Head of caudate nucleus (tissue), 42 donors: ENCODE data around the gene DNAJA3.

Experiments
- DNase-seq, 42 donors: peaks; one replicate each; pipeline versions ENCODE4 v3.0.0 to v3.0.0-alpha.2; 2020 to 2021; ENCODE audit warnings: mixed read lengths in 7 of 42
- intact Hi-C: fragments of 100-400 bp; cut with DNase I; formaldehyde crosslinking; loops from one replicate; pipeline ENCODE4 v1.15.0; 2022

The DNAJA3 gene

DNA sequence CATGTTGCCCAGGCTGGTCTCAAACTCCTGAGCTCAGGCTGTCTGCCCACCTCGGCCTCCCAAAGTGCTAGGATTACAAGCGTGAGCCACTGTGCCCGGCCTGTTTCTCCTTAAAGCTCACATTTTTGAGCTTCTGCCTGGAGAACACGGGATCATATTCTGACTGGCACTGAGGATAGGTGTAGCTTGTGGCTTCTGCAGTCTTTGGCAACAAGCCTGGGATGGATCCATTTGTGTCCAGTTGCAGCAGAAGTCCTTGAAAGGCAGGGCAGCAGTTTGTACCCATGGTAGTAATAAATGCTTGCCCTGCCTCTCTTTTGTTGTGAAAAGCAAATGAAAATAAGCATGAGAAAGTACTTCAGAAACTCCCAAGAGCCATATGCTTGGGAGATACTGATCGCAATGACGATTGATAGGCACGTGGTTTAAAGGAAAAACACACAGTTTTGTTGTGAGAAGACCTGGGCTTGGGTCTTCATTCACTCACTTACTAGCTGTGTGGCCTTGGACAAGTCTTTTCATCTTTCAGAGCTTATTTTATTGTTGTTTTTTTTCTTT, 6.2 kb upstream of the DNAJA3 start:
- intact Hi-C loops = no loop called here
- no peak for DNase-seq

DNA sequence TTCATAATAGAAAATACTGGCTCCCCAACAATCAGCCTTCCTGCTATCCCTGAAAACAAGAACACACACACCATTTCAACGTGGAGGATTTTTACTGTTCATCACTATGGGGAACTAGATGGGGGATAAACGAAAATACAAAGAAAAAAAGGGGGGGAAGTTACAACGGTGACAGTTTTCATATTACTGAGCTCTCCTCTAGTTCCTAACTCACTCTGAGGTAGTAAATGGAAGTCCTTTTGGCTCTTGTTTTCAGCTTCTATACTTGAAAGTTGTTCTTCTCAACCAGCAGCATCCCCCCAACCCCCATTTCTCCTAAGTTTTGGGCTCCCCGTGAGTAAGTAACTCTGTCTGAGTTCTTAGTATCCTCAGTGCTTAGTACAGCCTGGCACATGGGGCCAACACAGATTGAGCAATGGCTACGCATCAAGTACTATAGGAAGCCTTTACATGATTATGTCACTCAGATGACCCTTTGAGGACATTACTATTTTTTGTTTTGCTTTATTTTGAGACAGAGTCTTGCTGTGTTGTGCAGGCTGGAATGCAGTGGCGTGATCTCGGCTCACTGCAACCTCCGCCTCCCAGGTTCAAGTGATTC, 5.1 kb upstream of the DNAJA3 start:
- intact Hi-C loops = loop anchor here (10.0 kb wide), 1 partner anchor 54 kb away; the partner anchor contains the start of genes HMOX2 and NMRAL1
- DNase-seq = no peak

DNA sequence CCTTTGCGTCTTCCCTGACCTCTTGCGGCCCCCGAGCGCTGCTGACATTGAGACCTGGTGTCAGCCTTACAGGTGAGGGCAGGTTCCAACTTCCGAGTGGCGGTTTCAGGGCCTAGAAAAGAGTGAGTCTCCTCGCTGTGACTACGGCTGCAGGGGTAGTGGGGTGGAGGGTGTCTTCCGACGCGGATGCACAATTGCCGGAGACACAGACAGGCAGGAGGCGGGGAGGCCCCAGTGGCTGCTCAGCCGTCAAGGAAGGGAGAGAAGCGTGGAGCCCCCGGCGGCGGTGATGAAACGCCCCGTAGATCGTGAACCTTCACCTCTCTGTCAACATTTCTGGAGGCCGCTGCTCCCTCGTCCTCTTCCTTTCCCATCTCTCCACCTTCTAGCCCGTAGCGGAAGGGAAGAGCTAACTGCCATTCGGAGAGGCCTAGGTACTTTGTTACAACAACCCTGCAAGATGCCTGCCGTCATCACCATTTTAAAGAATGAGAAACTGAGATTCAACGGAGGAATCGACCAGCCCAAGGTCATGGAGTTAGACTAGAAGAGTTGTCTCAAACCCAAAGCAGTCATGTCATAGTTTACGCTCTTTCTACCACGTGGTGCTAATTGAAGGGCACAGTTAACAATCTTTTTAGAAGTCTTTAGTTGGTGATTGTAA, 485 bp downstream of the DNAJA3 start:
- peak in 4 of 42 donors; percentile 26 to 36 (median 32) for DNase-seq
- intact Hi-C loops = loop anchor here (10.0 kb wide), 1 partner anchor 49 kb away; the partner anchor contains the start of genes HMOX2 and NMRAL1

DNA sequence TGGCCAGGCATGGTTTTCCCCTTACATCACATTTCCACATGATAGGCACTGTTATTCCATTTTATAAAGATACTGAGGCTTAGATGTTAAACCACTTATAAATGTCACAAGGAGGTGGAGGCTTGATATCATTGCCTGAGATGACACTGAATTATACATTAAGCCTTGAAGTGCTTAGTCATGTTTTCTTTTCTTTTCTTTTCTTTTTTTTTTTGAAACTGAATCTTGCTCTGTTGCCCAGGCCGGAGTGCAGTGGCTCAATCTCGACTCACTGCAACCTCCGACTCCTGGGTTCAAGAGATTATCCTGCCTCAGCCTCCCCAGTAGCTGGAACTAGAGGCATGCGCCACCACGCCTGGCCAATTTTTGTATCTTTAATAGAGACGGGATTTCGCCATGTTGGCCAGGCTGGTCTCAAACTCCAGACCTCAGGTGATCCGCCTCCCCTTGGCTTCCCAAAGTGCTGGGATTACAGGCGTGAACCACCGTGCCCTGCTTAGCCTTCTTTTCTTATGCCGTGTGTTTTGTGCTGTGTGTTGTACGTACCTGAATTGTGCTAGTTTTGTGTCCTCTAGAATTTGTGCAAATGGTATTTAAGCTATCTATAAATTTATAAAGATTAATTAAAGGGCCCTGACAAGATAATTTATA, 1.2 kb downstream of the DNAJA3 start:
- intact Hi-C loops = loop anchor here (10.0 kb wide), 1 partner anchor 48 kb away; the partner anchor contains the start of genes HMOX2 and NMRAL1
- DNase-seq = no peak

DNA sequence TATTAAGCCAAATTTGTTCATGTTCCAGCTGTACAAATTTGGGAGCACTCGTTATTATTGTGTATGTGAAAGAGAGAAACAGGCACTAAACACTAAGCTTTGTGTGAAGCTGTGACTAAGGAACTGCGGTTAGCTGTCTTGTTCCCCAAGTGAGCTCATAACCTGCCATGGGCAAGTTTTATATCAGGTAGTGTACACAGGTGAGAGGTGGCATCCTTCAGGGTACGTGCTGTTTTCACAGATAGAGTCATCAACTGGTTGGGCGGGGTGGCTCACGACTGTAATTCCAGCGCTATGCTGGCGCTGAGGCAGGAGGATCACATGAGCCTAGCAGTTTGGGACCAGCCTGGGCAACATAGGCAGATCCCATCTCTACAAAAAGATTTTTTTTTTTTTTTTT, 2.8 kb downstream of the DNAJA3 start:
- intact Hi-C loops = loop anchor here (10.0 kb wide), 1 partner anchor 46 kb away; the partner anchor contains the start of genes HMOX2 and NMRAL1
- DNase-seq = no peak

DNA sequence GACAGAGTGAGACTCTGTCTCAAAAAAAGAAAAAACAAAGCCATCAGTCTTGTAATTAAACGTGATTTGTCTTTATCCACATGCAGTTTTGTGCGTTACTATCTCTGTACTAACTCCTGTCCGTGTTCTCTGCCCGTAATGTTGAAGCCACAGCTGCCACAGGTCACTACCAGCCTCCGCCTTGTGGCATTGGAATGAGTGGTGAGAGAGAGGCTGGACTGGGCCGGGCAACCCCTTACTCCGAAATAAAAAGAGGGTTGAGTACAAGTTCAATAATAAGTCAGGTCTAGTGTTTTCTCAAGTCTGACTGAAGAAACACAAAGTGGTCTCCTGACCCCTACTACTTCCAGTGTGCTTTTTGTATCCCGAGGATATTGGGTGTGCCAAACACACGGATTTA, 5.4 kb downstream of the DNAJA3 start:
- intact Hi-C loops = no loop called here

DNA sequence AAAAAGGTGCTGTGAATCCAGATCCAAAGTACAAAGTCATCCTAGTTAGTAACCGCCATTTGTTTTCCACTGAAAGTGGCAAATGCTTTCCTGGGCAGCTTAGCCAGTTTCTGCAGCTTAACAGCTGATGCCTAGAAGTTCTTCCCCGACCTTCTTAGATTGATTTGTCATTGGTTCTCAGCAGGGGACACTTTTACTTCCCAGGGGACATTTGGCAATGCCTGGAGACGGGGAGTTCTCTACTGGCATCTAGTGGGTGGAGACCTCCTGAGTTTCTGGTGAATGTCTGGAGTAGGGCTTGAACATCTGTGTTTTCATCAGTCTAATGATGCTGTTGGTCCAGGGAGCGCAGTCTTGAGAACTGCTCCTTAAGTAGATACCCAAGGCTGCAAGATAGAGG, 7.6 kb downstream of the DNAJA3 start:
- intact Hi-C loops = no loop called here
- DNase-seq = no peak

More for the DNA sequence above, 5.4 kb downstream of the DNAJA3 start:
- no peak for DNase-seq

DNA sequence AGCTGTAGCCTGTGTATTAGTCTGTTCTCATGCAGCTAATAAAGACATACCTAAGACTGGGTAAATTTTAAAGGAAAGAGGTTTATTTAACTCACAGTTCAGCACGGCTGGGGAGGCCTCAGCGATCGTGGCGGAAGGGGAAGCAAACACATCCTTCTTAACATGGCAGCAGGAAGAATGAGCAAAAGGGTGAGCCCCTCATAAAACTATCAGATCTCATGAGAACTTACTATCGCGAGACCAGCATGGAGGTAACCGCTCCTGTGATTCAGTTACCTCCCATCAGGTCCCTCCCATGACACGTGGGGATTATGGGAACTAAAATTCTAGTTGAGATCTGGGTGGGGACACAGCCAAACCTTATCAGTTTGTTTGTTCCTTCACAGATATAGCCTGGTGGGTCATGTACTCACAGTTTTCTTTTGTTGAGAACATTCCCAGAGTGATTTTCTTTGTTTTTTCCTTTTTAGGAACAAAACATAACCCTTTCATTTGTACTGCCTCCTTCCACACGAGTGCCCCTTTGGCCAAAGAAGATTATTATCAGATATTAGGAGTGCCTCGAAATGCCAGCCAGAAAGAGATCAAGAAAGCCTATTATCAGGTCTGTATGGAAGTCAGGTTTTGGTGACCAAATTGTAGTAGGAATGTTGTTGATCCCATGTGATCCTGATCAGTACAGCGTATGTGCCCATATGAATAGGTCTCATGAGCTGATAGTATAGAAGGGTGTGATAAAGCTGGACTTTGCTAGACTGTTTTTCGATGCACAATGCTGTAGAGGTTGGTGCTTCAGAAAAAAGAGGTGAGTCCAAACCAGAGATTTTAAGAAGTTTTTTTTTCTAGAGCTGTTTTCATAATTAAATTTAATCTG, 8.5 kb downstream of the DNAJA3 start:
- DNase-seq = no peak
- intact Hi-C loops = no loop called here

DNA sequence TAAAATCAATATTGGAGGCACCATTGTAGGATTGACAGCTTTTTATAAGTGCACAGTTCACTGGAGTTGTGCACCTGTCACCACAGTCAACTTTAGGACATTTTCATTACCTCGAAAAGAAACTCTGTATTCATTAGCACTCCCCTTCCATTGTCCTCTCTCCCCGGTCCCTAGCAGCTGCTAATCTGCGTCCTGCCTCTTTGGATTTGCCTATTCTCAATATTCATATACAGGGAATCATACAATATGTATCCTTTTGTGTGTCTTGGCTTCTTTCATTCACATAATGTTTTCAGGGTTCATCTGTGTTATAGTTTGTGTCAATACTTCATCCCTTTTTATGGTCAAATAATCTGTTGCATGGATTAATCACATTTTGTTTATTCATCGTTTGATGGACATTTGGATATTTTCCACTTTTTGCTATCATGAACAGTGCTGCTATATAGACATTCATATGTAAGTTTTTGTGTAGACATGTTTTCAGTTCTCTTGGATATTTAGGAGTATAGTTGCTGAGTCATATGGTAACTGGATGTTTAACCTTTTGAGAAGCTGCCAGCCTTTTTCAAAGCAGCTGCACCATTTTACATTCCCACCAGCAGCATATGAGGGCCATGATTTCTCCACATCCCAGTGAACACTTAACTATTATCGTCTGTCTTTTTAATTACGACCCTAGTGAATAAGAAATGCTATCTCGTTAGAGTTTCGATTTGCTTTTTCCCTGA, 9.8 kb downstream of the DNAJA3 start:
- intact Hi-C loops = no loop called here
- DNase-seq = no peak

DNA sequence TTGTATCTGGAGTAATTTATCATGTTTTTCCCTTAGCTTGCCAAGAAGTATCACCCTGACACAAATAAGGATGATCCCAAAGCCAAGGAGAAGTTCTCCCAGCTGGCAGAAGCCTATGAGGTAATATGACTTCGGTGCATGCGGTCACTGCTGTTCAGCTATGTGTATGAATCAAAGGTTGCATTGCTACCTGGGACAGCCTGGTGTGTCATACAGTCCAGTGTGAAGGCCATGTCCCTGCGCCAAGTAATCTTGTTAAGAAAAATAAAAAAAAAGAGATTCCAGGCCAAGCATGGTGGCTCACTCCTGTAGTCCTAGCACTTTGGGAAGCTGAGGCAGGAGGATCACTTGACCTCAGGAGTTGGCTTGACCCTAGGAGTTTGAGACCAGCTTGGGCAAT, 11.7 kb downstream of the DNAJA3 start:
- no peak for DNase-seq
- intact Hi-C loops = no loop called here

DNA sequence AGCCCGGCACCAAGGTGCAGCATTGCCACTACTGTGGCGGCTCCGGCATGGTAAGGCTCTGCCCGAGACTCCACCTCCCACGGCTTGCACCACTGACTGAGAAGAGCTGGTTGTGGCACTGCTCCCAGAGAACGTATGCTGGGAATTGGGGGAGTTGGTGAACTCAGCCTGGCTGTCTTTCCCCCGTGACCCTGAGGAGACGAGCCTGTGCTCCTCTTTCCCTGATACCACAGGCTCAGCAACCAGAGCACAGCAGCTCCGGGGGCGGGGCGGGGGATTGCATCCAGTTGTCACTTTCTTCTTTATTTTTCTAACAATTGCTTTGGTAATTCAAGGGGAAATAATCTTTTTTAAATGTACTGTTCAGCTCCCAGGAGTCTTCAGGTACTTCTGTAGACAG, 16.7 kb downstream of the DNAJA3 start:
- intact Hi-C loops = no loop called here
- DNase-seq = peak in 24 of 42 donors; percentile 10 to 55 (median 30)

DNA sequence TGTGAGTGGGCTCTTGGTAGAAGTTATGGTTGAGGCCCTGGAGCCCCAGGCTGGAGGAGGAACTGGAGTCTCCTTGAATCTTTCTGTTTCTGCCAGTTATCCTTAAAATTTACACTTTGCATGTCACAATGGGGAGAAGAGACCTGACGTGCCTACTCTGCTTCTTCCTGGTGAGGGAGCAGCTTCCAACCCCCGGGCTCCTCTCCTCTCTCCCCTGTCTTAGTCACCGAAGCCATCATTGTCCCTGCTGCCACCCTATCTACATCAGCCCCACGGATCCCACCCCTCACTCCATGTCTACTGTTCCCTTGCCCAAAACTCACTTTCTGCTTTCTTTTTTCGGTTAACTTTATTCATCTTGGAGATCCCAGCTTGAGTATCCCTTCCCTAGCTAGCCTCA, 17.6 kb downstream of the DNAJA3 start:
- intact Hi-C loops = no loop called here
- DNase-seq = peak in 34 of 42 donors; percentile 22 to 86 (median 49)

DNA sequence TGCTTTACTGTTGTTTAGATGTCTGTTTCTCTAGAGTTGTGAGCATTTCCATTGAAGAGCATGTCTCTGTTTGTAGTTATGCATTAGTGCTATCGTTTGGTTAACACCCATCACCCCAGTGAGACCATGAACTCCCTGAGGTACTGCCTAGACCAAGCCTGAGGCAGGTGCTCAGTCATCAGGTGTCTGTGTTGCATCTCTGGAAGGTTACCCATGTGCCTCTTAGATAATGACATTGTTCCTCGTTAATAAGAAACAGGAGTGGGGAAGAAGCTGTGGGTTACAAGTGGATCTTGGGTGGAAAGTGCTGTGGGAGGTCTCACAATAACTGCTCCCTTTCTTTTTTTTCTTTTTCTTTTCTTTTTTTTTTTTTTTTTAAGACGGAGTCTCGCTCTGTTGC, 18.3 kb downstream of the DNAJA3 start:
- intact Hi-C loops = no loop called here
- DNase-seq = peak in 22 of 42 donors; percentile 14 to 76 (median 34)

DNA sequence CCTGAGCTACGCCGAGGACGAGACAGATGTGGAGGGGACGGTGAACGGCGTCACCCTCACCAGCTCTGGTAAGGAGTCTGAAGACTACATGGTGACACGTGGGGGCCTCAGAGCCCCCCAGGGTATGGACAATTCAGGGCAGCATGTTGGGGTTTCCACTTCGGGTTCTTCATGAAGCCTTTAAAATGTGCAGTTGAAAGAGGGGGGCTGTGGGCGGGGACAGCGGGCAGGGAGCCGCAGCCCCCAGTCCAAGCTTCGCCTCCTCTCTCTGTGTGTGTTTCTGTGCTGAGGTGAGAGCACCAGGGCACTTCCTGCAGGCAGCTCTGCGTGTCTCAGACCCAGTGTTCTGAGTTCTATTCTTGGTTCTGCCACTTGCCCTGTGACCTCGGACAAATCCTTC, 24.8 kb downstream of the DNAJA3 start:
- DNase-seq = no peak
- intact Hi-C loops = no loop called here

DNA sequence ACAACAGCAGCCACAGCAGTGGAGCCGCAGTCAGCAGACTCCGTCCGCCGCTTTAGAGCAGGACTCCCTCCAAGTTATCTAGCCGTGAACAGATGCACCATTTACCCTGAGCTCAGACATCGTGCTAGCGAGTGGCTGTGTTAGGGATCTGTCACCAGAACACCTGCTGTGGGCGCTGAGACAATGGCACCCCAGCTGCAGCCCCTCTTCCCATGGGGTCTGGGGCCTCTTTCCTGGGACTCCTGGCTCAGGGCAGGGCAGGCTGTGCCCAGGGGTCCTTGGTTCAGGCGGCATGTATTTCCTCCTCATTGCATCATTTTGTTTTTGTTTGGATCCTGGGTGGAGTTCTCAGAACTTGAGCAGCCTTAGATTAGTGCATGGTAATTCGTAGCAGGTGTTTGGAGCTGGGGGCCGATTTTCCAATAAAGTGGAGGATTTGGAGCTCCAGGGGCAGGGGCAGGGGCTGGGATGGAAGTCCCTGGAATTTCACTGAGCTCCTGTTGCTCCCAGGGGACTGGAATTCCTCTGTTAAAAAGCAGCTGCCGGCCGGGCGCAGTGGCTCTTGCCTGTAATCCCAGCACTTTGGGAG, 25.4 kb downstream of the DNAJA3 start:
- no peak for DNase-seq
- intact Hi-C loops = no loop called here

DNA sequence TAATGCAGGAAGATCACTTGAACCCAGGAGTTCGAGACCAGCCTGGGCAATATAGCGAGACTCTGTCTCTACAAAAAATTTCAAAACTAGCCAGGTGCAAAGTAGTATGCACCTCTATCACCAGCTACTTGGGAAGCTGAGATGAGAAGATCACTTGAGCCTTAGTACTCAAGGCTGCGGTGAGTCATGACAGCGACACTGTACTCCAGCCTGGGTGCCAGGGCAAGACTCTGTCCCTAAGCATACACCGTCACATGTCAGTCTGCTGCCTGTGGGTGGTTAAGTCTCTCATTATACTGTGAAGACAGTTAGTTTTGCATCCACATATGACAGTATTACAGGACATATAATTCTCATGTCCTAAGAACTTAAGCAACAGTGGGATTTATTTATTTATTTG, 27.0 kb downstream of the DNAJA3 start:
- peak in 1 of 42 donors; percentile 38 for DNase-seq
- intact Hi-C loops = no loop called here

DNA sequence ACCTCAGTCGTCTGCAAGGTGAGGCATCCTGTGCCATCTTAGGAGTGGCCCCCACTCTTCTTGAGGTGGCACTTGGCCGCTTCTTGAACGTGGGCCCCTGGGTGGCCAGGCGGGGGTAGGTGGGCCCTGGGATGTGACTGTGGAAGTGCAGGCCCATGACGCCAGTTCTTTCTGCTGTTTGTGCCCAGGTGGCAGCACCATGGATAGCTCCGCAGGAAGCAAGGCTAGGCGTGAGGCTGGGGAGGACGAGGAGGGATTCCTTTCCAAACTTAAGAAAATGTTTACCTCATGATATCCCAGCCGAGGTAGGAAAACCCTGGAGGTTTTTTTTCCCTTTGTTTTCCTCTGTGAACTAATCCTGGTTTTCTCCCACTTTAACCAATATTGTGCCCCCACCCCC, 29.0 kb downstream of the DNAJA3 start:
- intact Hi-C loops = no loop called here
- no peak for DNase-seq

DNA sequence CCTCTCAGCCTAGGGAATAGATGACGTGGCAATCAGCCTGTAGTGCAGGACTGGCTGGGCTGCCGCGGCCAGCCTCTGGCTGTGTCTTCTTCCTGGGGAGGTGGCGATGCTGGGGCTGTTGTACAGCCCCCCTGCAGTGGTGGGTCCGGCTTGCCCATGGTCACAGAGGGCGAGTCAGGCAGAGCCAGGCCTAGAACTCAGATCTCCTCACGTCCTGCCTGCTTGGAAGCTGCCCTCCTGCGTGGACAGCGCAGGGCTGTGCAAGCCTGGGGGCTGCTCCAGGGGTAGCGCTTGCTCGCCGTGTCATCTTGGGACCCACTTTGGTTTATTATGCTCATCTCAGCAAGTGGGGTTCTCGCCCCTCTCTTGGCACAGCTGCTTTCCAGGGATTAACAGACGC, 29.4 kb downstream of the DNAJA3 start:
- no peak for DNase-seq
- intact Hi-C loops = no loop called here
